ENCODE measurements around the gene JMJD8.

The JMJD8 gene

DNA sequence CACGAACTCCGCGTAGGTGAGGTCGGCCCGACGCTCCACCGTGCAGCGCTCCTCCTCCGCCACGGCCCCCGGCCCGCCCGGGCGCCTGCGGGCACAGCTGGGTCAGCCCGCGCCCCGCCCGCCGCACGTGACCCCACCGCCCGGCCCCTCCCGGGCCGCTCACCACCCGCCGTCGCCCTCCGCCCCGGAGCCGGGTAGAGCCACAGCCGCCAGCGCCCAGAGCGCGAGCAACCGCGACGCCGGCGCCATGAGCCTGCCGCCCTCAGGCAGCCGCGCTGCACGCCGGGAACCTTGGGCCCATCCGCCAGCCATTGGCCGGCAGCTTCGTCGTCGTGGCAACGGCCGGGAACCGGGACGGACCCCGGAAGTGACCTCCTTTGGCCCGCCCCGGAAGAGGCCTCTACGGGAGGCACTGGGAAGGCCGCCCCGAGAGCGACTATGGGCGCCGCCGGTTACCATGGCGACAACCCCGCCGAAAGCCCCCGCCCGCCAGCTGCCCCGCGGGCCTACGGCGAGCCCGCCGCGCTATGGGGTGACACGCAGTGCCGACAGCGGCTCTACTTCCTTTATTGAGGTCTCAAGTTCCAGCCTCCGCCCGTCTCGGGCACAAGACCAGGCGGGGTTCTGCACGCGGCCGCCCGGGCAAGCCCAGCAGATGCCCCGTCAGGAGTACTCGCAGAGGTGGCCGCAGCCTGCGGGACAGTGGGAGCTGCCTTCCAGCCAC is at the start of gene JMJD8 (continued):
- TF ChIP-seq, protein P1, sequence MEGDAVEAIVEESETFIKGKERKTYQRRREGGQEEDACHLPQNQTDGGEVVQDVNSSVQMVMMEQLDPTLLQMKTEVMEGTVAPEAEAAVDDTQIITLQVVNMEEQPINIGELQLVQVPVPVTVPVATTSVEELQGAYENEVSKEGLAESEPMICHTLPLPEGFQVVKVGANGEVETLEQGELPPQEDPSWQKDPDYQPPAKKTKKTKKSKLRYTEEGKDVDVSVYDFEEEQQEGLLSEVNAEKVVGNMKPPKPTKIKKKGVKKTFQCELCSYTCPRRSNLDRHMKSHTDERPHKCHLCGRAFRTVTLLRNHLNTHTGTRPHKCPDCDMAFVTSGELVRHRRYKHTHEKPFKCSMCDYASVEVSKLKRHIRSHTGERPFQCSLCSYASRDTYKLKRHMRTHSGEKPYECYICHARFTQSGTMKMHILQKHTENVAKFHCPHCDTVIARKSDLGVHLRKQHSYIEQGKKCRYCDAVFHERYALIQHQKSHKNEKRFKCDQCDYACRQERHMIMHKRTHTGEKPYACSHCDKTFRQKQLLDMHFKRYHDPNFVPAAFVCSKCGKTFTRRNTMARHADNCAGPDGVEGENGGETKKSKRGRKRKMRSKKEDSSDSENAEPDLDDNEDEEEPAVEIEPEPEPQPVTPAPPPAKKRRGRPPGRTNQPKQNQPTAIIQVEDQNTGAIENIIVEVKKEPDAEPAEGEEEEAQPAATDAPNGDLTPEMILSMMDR (tag by site-specific recombination; IDR thresholded peaks at IDR 0.05), result no peak
- no peak for TF ChIP-seq ZNF248 (tag by site-specific recombination; IDR thresholded peaks at IDR 0.05)
- TF ChIP-seq ZNF175 (tag by site-specific recombination; IDR thresholded peaks at IDR 0.05), result no peak
- TF ChIP-seq, protein P2, sequence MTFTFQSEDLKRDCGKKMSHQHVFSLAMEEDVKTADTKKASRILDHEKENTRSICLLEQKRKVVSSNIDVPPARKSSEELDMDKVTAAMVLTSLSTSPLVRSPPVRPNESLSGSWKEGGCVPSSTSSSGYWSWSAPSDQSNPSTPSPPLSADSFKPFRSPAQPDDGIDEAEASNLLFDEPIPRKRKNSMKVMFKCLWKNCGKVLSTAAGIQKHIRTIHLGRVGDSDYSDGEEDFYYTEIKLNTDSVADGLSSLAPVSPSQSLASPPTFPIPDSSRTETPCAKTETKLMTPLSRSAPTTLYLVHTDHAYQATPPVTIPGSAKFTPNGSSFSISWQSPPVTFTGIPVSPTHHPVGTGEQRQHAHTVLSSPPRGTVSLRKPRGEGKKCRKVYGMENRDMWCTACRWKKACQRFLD (tag by site-specific recombination; IDR thresholded peaks at IDR 0.05), result no peak
- TF ChIP-seq, protein P3, sequence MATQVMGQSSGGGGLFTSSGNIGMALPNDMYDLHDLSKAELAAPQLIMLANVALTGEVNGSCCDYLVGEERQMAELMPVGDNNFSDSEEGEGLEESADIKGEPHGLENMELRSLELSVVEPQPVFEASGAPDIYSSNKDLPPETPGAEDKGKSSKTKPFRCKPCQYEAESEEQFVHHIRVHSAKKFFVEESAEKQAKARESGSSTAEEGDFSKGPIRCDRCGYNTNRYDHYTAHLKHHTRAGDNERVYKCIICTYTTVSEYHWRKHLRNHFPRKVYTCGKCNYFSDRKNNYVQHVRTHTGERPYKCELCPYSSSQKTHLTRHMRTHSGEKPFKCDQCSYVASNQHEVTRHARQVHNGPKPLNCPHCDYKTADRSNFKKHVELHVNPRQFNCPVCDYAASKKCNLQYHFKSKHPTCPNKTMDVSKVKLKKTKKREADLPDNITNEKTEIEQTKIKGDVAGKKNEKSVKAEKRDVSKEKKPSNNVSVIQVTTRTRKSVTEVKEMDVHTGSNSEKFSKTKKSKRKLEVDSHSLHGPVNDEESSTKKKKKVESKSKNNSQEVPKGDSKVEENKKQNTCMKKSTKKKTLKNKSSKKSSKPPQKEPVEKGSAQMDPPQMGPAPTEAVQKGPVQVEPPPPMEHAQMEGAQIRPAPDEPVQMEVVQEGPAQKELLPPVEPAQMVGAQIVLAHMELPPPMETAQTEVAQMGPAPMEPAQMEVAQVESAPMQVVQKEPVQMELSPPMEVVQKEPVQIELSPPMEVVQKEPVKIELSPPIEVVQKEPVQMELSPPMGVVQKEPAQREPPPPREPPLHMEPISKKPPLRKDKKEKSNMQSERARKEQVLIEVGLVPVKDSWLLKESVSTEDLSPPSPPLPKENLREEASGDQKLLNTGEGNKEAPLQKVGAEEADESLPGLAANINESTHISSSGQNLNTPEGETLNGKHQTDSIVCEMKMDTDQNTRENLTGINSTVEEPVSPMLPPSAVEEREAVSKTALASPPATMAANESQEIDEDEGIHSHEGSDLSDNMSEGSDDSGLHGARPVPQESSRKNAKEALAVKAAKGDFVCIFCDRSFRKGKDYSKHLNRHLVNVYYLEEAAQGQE (tag by site-specific recombination; IDR thresholded peaks at IDR 0.05), result no peak; the same call in 1 of the 2 replicates
- TF ChIP-seq ZBTB20 (tag by site-specific recombination; IDR thresholded peaks at IDR 0.05), result peak; percentile 48; the same call in 1 of the 2 replicates
- TF ChIP-seq GLI2 (tag by site-specific recombination; IDR thresholded peaks at IDR 0.05; ENCODE audit: borderline replicate concordance, low read depth), result no peak
- TF ChIP-seq YY1 (tag by site-specific recombination; IDR thresholded peaks at IDR 0.05), result peak; percentile 84
- no peak for TF ChIP-seq ZNF426 (tag by site-specific recombination; IDR thresholded peaks at IDR 0.05)
- no peak for TF ChIP-seq HOXD13 (CRISPR knock-in tag; IDR thresholded peaks at IDR 0.05; ENCODE audit: borderline replicate concordance)
- no peak for TF ChIP-seq ZNF623 (tag by site-specific recombination; IDR thresholded peaks at IDR 0.05)
- TF ChIP-seq SP7 (tag by site-specific recombination; IDR thresholded peaks at IDR 0.05), result peak; percentile 30
- TF ChIP-seq BCL11B (tag by site-specific recombination; IDR thresholded peaks at IDR 0.05; ENCODE audit: low read depth), result peak; percentile 79
- peak; percentile 86 for TF ChIP-seq KLF1 (tag by site-specific recombination; IDR thresholded peaks at IDR 0.05)
- TF ChIP-seq ZNF174 (tag by site-specific recombination; IDR thresholded peaks at IDR 0.05), result no peak
- TF ChIP-seq, protein P4, sequence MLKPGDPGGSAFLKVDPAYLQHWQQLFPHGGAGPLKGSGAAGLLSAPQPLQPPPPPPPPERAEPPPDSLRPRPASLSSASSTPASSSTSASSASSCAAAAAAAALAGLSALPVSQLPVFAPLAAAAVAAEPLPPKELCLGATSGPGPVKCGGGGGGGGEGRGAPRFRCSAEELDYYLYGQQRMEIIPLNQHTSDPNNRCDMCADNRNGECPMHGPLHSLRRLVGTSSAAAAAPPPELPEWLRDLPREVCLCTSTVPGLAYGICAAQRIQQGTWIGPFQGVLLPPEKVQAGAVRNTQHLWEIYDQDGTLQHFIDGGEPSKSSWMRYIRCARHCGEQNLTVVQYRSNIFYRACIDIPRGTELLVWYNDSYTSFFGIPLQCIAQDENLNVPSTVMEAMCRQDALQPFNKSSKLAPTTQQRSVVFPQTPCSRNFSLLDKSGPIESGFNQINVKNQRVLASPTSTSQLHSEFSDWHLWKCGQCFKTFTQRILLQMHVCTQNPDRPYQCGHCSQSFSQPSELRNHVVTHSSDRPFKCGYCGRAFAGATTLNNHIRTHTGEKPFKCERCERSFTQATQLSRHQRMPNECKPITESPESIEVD (tag by site-specific recombination; IDR thresholded peaks at IDR 0.05), result no peak
- no peak for TF ChIP-seq ZFP41 (tag by site-specific recombination; IDR thresholded peaks at IDR 0.05; ENCODE audit: borderline replicate concordance)
- TF ChIP-seq, protein P5, sequence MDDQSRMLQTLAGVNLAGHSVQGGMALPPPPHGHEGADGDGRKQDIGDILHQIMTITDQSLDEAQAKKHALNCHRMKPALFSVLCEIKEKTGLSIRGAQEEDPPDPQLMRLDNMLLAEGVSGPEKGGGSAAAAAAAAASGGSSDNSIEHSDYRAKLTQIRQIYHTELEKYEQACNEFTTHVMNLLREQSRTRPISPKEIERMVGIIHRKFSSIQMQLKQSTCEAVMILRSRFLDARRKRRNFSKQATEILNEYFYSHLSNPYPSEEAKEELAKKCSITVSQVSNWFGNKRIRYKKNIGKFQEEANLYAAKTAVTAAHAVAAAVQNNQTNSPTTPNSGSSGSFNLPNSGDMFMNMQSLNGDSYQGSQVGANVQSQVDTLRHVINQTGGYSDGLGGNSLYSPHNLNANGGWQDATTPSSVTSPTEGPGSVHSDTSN (CRISPR knock-in tag; IDR thresholded peaks at IDR 0.05), result 0 out of 2 replicates have a peak, but pooled peaks have one; percentile 12
- TF ChIP-seq ZNF2 (tag by site-specific recombination; IDR thresholded peaks at IDR 0.05), result peak; percentile 64
- peak; percentile 96 for TF ChIP-seq ZIC2 (tag by site-specific recombination; IDR thresholded peaks at IDR 0.05)
- TF ChIP-seq, protein P6, sequence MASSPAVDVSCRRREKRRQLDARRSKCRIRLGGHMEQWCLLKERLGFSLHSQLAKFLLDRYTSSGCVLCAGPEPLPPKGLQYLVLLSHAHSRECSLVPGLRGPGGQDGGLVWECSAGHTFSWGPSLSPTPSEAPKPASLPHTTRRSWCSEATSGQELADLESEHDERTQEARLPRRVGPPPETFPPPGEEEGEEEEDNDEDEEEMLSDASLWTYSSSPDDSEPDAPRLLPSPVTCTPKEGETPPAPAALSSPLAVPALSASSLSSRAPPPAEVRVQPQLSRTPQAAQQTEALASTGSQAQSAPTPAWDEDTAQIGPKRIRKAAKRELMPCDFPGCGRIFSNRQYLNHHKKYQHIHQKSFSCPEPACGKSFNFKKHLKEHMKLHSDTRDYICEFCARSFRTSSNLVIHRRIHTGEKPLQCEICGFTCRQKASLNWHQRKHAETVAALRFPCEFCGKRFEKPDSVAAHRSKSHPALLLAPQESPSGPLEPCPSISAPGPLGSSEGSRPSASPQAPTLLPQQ (tag by site-specific recombination; IDR thresholded peaks at IDR 0.05), result no peak
- peak; percentile 99 for TF ChIP-seq ZNF837 (tag by site-specific recombination; IDR thresholded peaks at IDR 0.05)
- TF ChIP-seq ZSCAN23 (tag by site-specific recombination; IDR thresholded peaks at IDR 0.05), result no peak
- TF ChIP-seq, protein P7, sequence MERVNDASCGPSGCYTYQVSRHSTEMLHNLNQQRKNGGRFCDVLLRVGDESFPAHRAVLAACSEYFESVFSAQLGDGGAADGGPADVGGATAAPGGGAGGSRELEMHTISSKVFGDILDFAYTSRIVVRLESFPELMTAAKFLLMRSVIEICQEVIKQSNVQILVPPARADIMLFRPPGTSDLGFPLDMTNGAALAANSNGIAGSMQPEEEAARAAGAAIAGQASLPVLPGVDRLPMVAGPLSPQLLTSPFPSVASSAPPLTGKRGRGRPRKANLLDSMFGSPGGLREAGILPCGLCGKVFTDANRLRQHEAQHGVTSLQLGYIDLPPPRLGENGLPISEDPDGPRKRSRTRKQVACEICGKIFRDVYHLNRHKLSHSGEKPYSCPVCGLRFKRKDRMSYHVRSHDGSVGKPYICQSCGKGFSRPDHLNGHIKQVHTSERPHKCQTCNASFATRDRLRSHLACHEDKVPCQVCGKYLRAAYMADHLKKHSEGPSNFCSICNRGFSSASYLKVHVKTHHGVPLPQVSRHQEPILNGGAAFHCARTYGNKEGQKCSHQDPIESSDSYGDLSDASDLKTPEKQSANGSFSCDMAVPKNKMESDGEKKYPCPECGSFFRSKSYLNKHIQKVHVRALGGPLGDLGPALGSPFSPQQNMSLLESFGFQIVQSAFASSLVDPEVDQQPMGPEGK (tag by site-specific recombination; IDR thresholded peaks at IDR 0.05), result peak; percentile 81
- no peak; the same call in 1 of the 2 replicates for TF ChIP-seq ZNF660 (tag by site-specific recombination; IDR thresholded peaks at IDR 0.05)
- TF ChIP-seq ZNF776 (tag by site-specific recombination; IDR thresholded peaks at IDR 0.05; ENCODE audit: borderline replicate concordance), result no peak
- TF ChIP-seq KLF9 (tag by site-specific recombination; IDR thresholded peaks at IDR 0.05; ENCODE audit: low read depth), result peak; percentile 13; the same call in 1 of the 2 replicates

All from HEK293 (cell line).